HT1080 (cell line): ENCODE data around the gene MEX3D. TPM values are rescaled to one million over a fixed set of nuclear protein-coding genes. Genes with fewer than 3 reads are reported as not detected.
"Not testable (repeated sequence)": the region's sequence is repeated elsewhere in the genome, so short reads cannot be mapped to it uniquely, and the experiment has no call there.

ENCODE experiments used
- DNase-seq: peaks from one replicate; pipeline ENCODE4 v3.0.0-alpha.2; 2015; ENCODE audit warnings: low read depth
- total RNA-seq: library from RNA; depleted of rRNA; stranded (reverse); fragments of >200 nt; shearing (Covaris generic); gene quantifications from 2 replicates; pipeline ENCODE4 v1.2.3, GENCODE V29; 2014

Gene MEX3D
- total RNA-seq, 1 experiment from 2014 or later, result 53.8 TPM

GRCh38 chr19:1540365-1540925 is 27.7 kb downstream of the MEX3D start:
- no peak for DNase-seq

DNA sequence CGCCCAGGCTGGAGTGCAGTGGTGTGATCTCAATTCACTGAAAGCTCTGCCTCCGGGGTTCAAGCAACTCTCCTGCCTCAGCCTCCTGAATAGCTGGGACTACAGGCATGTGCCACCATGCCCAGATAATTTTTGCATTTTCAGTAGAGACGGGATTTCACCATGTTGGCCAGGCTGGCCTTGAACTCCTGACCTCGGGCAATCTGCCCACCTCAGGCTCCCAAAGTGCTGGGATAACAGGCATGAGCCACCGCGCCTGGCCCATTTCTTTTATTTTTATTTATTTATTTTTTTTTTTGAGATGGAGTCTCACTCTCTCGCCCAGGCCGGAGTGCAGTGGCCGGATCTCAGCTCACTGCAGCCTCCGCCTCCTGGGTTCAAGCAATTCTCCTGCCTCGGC is 28.4 kb downstream of the MEX3D start:
- DNase-seq, result not testable (repeated sequence)

- no peak for DNase-seq
Measured at GRCh38 chr19:1538978-1539377, 29.1 kb downstream of the MEX3D start.

DNA sequence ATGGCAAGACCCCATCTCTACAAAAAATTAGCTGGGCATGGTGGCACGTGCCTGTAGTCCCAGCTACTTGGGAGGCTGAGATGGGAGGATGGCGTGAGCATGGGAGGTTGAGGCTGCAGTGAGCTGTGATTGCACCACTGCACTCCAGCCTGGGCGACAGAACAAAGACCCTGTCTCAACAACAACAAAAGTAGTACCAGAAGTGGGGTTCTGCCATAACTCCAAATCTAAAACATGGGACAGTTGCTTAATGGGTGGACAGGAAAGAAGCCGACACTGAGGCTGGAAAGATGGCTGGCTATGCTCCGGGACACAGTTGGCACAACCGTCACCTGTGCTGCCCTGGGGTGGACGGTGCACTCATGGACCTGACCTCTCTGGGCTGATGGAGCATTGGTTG is 32.4 kb downstream of the MEX3D start:
- not testable (repeated sequence) for DNase-seq

DNA sequence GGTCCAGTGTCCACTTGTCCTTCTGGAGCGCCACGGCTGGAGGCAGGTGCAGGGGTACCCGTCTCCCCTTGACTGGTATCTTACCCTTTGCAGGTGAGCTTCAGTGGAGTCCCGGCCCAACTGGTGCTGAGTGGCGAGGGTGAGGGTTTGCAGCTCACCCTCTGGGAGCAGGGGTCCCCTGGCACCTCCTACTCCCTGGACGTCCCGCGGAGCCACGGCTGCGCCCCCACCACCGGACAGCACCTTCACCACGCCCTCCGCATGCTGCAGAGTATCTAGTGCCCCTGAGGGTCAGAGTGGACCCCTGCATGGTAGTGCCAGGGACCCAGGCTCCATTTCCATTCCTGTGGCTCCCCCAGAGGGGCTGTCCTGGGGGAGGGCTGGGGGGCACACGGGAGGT is 33.2 kb downstream of the MEX3D start:
- no peak for DNase-seq

- no peak for DNase-seq
Measured at GRCh38 chr19:1533510-1534150, 34.5 kb downstream of the MEX3D start.

GRCh38 chr19:1532003-1532402 is 36.1 kb downstream of the MEX3D start:
- no peak for DNase-seq

- no peak for DNase-seq
Measured at GRCh38 chr19:1531587-1531986, 36.5 kb downstream of the MEX3D start.

GRCh38 chr19:1530856-1531255 is 37.3 kb downstream of the MEX3D start:
- DNase-seq, result not testable (repeated sequence)

DNA sequence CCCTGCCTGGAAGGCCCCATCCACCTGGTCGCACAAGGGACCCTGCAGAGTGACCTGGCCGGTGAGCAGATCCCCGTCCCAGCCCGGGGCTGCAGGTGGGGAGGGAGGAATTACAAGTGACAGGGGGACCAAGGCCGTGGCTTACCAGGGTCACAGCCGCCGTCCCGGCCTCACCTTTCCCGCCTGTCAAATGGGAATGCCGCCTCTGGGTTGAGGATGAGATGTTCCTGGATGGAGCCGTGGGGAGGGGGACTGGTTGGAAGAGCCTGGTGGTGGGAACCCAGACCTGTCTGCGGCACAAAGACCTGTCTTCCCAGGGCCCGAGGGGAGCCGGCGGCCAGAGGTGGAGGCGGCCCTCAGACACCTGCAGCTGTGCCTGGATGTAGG is 38.7 kb downstream of the MEX3D start:
- no peak for DNase-seq

DNA sequence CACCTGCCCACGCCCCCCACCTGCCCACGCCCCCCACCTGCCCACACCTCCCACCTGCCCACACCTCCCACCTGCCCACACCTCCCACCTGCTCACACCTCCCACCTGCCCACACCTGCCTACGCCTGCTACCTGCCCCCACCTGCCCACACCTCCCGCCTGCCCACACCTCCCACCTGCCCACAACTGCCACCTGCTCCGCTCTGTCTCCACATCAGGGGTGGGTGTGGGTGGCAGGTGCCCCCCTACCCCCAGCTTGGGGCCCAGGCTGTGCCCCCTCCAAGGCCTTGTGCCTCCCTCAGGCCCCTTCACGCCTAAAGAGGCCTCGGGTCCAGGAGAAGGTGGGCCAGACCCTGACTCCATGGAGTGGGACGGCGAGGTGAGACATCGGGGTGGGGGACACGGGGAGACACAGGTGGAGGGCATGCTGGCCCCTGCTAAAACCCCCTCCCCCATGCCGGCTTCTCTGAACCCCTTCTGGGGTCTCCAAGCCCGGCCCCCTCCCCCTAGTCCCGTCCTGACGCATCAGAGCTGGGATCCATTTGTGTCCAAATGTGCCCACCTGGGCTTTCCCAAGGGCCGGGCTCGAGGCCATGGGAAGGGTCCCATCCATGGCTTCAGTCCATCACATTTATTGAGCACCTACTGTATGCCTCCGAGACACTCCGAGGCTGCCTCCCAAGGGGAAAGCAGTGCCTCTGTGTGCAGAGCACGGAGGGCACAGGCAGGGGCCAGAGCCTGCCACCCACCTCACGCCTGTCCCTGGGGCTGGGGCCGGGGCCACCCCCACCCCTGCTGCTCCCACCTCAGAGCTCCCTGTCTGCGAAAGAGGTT is 39.3 kb downstream of the MEX3D start:
- DNase-seq, result no peak

- DNase-seq, result no peak
Measured at GRCh38 chr19:1527650-1528309, 40.3 kb downstream of the MEX3D start.

GRCh38 chr19:1526979-1527649 is 41.0 kb downstream of the MEX3D start:
- no peak for DNase-seq

DNA sequence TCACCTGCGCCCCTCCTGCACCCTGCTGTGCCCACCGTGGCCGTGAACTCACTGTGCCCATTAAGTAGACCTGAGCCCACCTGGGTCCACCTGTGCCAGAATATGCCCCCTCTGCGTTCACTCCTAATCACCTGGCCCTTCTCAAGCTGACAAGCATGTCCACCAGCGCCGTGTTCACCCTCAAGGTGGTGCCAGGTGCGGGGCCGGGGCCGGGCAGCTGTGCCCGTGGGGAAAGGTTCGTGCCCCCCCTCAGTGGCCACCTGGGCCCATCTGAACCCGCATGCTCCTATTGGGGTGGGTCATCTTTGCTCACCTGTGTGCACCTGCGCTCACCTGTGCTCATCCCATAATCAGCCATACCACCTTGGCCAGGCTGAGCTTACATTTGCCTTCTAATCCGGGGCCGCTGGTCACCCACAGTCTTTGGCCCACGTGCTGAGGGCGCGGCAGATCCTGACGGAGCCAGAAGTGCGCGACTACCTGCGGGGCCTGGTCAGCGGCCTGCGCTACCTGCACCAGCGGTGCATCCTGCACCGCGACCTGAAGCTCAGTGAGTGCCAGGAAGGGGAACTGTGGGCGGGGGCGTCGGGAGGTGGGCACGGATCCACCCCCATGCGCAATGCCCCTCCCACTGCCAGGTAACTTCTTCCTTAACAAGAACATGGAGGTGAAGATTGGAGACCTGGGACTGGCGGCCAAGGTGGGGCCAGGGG is 41.9 kb downstream of the MEX3D start:
- no peak for DNase-seq

GRCh38 chr19:1525343-1525742 is 42.8 kb downstream of the MEX3D start:
- no peak for DNase-seq

- DNase-seq, result no peak
Measured at GRCh38 chr19:1524972-1525325, 43.2 kb downstream of the MEX3D start.

GRCh38 chr19:1524287-1524971 is 43.7 kb downstream of the MEX3D start:
- no peak for DNase-seq

DNA sequence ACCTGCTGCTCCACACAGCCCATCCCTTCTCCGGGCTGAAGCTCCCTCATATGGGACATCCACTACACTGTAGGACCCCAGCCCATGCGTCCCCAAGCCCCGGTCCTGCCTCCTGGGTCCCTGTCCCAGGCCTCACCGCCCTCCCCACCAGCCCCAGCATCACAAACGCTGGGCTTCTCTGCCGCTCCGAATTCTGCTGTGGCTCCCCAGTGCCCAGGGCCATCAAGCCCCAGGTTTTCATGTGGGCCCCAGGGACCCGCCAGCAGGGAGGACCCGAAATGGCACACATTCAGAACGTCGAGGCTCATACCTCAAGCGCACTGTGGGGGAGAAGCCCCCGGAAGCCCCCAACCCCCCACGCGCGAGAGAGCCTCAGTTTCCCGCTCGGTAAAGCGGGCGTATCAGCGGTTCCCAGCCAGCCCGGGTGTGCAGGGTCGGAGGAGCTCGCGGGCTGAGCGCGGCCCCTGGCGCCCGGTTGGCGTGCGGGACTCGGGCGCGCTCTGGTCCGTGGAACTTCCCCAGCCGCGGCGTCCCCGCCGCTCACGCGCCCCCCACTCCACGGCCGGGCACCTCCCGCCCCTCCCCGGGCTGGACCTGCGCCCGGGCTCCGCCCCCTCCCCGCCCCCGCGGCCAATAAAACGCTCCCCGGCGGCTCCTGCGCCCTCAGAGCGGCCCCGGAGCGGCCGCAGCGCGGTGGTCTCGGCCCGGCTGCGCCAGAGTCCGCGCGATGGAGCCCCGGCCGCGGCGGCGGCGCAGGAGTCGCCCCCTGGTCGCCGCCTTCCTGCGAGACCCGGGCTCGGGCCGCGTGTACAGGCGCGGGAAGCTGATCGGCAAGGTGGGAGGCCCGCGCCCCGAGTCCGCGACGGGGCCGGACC is 44.5 kb downstream of the MEX3D start, which contains the start of gene PLK5:
TSS of gene PLK5 (plus strand) at position 666 of the 875 bp plus-strand sequence. CDS start 2,920 bp downstream, outside the sequence.
- no peak for DNase-seq

GRCh38 chr19:1522838-1523237 is 45.3 kb downstream of the MEX3D start:
- no peak for DNase-seq
